Measurements from ENCODE around the gene FOXN3. TPM values are rescaled to one million over a fixed set of nuclear protein-coding genes. Genes with fewer than 3 reads are reported as not detected.

FOXN3 gene
- total and polyA plus RNA-seq, 10 of the 15 experiments (the other 5 are each of a cell fraction or from before 2014, with no cell fraction given), result 4.5 to 68.9 (median 29.7) TPM

GRCh38 chr14:89365061-89365801 is 51.8 kb downstream of the FOXN3 start (continued):
- TF ChIP-seq NKRF (conservative IDR thresholded peaks at IDR 0.05) (peak; percentile 19; the same call in 1 of the 2 replicates), ZNF24 (IDR thresholded peaks at IDR 0.05) (no peak; the same call in 1 of the 2 replicates), ZNF622 (IDR thresholded peaks at IDR 0.05) (no peak), HDAC2 (IDR thresholded peaks at IDR 0.05) (no peak), SMARCA5 (IDR thresholded peaks at IDR 0.05) (peak; percentile 27; the same call in 1 of the 2 replicates), ZNF207 (IDR thresholded peaks at IDR 0.05; ENCODE audit: borderline replicate concordance) (no peak), RELA (IDR thresholded peaks at IDR 0.05; ENCODE audit: borderline replicate concordance, partially characterized antibody) (no peak), ZBTB11 (CRISPR knock-in tag; IDR thresholded peaks at IDR 0.05) (no peak), SMAD1 (IDR thresholded peaks at IDR 0.05; ENCODE audit: low read depth, partially characterized antibody) (no peak), SIX5 (IDR thresholded peaks at IDR 0.05; ENCODE audit: low read depth, low read length, severe bottlenecking) (peak; percentile 1), RFX5 (IDR thresholded peaks at IDR 0.05; ENCODE audit: low read depth, low read length) (no peak), CREB1 (IDR thresholded peaks at IDR 0.05; ENCODE audit: low read depth) (peak; percentile 65), USF1 (IDR thresholded peaks at IDR 0.05; ENCODE audit: borderline replicate concordance, extremely low read length, insufficient read depth, low read depth, low read length) (no peak), CBFB (IDR thresholded peaks at IDR 0.05; ENCODE audit: low read depth) (0 out of 2 replicates have a peak, but pooled peaks have one; percentile 33), BACH1 (IDR thresholded peaks at IDR 0.05; ENCODE audit: borderline replicate concordance) (no peak), JUND (IDR thresholded peaks at IDR 0.05; ENCODE audit: low read depth, low read length) (0 out of 2 replicates have a peak, but pooled peaks have one; percentile 48), HDAC6 (IDR thresholded peaks at IDR 0.05; ENCODE audit: unreplicated experiment) (no peak), CTCF (IDR thresholded peaks at IDR 0.05 in 2 of 3, conservative IDR thresholded peaks at IDR 0.05 in 1 of 3; ENCODE audit: control insufficient read depth in 2 of 3, extremely low read depth in 1 of 3, insufficient read depth in 1 of 3, low read depth in 3 of 3, low read length in 3 of 3) (no peak), CHD4 (IDR thresholded peaks at IDR 0.05) (no peak), SUPT20H (IDR thresholded peaks at IDR 0.05; ENCODE audit: borderline replicate concordance, control insufficient read depth, low read depth, low read length) (no peak), SUZ12 (IDR thresholded peaks at IDR 0.05; ENCODE audit: unreplicated experiment) (no peak), SPI1 (IDR thresholded peaks at IDR 0.05; ENCODE audit: borderline replicate concordance, insufficient read depth, low read depth, low read length) (peak; percentile 47; the same call in 1 of the 2 replicates)
